Activated CD4-positive, alpha-beta T cell treated with anti-CD3 and anti-CD28 coated beads for 24 hours (primary cell): Measurements from ENCODE around the gene TFCP2L1.

Source experiments
- DNase-seq, 2 donors: peaks; one replicate each; pipeline ENCODE4 v3.0.0-alpha.2; 2020; ENCODE audit warnings: low read depth in 2 of 2

The TFCP2L1 gene

GRCh38 chr2:121196849-121197155 is 88.2 kb downstream of the TFCP2L1 start:
- no peak for DNase-seq

GRCh38 chr2:121196132-121196848 is 88.7 kb downstream of the TFCP2L1 start:
- DNase-seq: no peak

- no peak for DNase-seq
Measured at GRCh38 chr2:121195036-121195435, 90.0 kb downstream of the TFCP2L1 start.

- DNase-seq: no peak
Measured at GRCh38 chr2:121194626-121195025, 90.4 kb downstream of the TFCP2L1 start.

- DNase-seq: no peak
Measured at GRCh38 chr2:121193185-121193584, 91.8 kb downstream of the TFCP2L1 start.

- no peak for DNase-seq
Measured at GRCh38 chr2:121192576-121192975, 92.4 kb downstream of the TFCP2L1 start.

- DNase-seq: no peak
Measured at GRCh38 chr2:121191191-121192170, 93.5 kb downstream of the TFCP2L1 start.

GRCh38 chr2:121189661-121190381 is 95.2 kb downstream of the TFCP2L1 start:
- DNase-seq: no peak

- DNase-seq: no peak
Measured at GRCh38 chr2:121189011-121189410, 96.0 kb downstream of the TFCP2L1 start.

- DNase-seq: no peak
Measured at GRCh38 chr2:121187982-121188411, 97.0 kb downstream of the TFCP2L1 start.

GRCh38 chr2:121187351-121187981 is 97.5 kb downstream of the TFCP2L1 start:
- no peak for DNase-seq

- no peak for DNase-seq
Measured at GRCh38 chr2:121186261-121186660, 98.7 kb downstream of the TFCP2L1 start.

- no peak for DNase-seq
Measured at GRCh38 chr2:121185571-121186074, 99.4 kb downstream of the TFCP2L1 start.

GRCh38 chr2:121185111-121185510 is 99.9 kb downstream of the TFCP2L1 start:
- DNase-seq: no peak

GRCh38 chr2:121184248-121184862 is 100.6 kb downstream of the TFCP2L1 start:
- no peak for DNase-seq

GRCh38 chr2:121182520-121182919 is 102.5 kb downstream of the TFCP2L1 start:
- no peak for DNase-seq

GRCh38 chr2:121179467-121179866 is 105.5 kb downstream of the TFCP2L1 start:
- DNase-seq: no peak

- no peak for DNase-seq
Measured at GRCh38 chr2:121178730-121179129, 106.3 kb downstream of the TFCP2L1 start.

- DNase-seq: no peak
Measured at GRCh38 chr2:121177896-121178295, 107.1 kb downstream of the TFCP2L1 start.

- DNase-seq: no peak
Measured at GRCh38 chr2:121175326-121175725, 109.7 kb downstream of the TFCP2L1 start.

- DNase-seq: no peak
Measured at GRCh38 chr2:121173806-121174205, 111.2 kb downstream of the TFCP2L1 start.
